Fibroblast of peridontal ligament (primary cell): ENCODE data around the gene ARID1B.

Source experiments
- DNase-seq: peaks from one replicate; pipeline ENCODE4 v3.0.0-alpha.2; 2010; ENCODE audit errors: extremely low read depth

The ARID1B gene

DNA sequence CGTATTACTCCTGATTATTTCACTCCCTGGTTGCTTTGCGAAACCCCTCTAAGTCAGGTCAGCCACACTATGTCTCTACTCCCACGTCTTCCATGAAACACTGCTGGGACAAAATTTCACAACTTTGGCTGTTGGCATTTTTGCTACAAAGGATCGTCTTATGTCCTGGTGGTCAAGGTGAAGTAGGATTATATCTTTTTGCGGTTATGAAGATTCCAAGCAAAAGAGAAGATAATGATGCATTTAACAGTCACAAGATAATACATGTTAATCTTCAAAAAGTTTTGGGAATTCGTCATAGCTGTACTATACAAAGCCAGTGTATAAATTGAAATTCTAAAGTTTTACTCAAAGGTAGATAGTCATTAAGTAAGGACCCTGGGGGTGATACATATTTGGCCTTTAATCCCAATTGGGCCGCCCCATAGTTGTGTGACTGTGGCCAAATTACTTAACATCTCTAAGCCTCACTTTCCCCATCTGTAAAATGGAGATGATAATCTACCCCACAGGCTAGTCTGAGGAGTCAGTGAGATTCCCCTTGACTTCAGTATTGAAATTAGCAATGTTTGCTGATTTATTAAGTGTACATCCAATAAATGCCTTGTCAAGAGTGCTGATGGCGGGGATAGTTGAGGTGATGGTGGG, 212.1 kb downstream of the ARID1B start:
- DNase-seq: no peak

DNA sequence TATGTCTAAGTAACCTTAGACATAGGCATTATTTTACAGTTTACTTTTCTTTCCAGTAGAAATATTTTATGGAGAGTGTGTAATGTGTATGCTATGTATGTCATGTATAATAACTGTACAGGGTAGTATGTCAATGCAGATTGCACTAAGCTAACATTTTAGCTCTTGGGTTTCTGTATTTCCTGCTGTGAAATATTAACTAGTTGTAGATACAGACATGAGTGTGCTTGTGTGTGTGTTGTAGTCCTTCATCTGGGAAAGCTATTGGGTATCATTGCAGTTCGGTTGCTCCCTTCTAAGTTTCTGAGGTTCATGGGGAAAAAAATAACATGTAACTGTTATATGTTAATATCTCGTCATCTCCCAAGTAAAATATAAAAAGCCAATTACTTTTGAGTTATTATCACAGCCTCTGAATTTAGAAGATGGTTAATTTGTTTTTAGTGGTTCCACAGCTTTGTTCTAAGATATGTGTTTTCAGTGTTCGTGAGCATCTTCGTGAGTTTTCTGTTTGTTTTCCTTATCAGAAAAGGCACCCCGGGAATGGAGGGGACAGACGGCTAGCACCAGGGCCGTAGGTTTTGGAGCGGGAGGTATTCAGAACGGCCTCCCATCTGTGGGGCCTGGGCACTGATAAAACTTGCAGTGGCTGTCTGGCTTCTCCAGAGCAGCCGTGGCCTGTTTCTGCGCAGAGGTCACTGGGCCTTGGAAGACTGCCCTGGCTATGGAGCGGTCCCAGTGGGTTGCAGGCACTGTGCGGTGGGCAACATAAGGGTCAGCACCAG, 215.0 kb downstream of the ARID1B start:
- DNase-seq: peak; percentile 37

GRCh38 chr6:156993713-156994112, 216.5 kb downstream of the ARID1B start:
- DNase-seq: no peak

GRCh38 chr6:156994215-156995076, 217.3 kb downstream of the ARID1B start:
- DNase-seq: no peak

DNA sequence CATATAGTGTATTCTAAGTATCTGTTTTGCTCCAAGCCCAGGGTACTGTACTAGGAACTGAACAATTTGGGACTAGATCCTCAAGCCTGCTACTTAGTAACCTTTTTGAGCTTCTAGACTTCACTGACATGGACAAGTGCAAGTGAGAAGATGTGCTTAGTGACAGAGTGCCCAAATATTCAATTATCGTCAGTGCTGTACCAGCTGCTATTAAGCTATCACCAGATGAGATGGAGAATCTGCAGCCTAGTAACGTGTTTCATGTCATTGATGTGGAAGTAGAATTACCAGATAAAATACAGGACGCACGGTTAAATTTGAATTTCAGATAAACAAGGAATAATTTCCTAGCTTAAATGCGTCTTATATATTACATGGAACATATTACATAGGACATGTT, 218.3 kb downstream of the ARID1B start:
- no peak for DNase-seq

DNA sequence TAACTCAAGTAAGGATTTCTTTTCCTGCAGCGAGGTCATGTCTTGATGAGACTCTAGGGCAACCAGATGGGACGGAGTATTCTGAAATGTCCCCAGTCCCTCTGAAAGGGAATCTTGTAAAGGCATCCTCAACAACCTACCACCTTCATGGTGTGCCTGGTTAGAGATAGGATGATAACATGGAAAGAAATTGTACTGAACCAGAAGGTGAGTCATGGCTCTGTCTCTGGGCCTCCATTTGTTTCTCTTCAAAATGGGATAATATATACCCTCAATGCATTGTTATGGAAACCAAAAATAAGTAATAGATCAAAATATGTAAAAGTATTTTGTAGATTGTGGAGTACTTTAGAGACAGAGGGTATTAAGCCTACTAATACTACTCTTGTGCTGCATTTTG, 219.1 kb downstream of the ARID1B start:
- no peak for DNase-seq

GRCh38 chr6:156998794-156999330, 221.7 kb downstream of the ARID1B start:
- no peak for DNase-seq

DNA sequence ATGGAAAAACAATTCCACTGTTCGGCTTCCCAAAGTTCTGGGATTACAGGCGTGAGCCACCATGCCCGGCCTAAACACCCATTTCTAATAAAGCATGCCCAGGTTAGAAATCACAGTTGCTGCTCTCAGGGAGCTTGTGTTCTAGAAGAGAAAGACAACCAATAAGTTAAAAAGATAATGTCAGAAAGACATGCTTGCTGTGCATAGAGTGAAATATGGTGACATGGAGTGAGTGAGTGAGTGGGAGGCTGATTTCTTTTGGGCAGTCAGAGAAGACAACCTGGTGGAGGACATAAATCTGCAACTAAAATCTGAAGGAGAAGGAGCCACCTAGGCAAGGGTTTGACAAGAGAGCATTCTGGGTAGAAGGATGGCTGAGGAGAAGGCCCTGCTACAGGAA, 222.6 kb downstream of the ARID1B start:
- DNase-seq: no peak

GRCh38 chr6:157001716-157002115, 224.5 kb downstream of the ARID1B start:
- DNase-seq: no peak

DNA sequence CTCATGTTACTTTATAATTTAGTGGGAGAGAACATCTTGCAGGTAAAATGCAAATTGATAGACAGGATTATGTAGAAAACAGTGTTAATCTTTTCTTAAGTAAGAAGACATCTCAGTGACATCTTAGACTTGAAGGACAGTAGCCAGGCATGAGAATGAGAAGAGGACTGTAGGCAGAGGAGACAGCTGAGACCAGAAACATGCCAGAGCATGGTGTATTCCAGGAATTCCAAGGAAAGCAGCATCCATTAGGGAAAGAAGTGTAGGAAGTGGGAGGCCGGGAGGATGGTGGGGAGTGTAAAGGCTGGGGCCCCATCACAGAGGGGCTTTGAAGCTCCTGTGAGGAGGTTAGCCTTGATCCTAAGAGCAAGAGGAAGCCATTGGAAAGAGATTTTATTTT, 225.6 kb downstream of the ARID1B start:
- DNase-seq: no peak

DNA sequence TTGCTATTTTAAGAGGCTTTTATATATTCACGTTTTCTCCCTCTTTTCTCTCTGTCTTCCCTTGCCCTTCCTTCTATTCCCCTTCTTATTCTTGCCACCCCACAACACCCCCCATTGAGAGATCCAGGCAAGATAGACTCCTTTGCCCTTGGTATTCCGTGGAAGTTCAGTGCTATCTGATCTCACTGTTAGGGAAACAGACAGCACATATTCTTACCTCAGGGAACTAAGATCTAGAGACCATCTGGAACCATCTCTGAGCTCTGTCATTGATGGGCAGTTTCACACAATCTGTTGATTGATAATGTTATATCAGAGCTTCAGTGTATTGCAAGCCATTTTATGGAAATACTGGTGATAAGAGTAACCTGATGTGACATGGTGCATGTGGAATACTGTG, 228.8 kb downstream of the ARID1B start:
- no peak for DNase-seq

- DNase-seq: no peak
Measured at GRCh38 chr6:157008568-157008967, 231.4 kb downstream of the ARID1B start.

GRCh38 chr6:157012355-157012754, 235.2 kb downstream of the ARID1B start:
- DNase-seq: no peak

DNA sequence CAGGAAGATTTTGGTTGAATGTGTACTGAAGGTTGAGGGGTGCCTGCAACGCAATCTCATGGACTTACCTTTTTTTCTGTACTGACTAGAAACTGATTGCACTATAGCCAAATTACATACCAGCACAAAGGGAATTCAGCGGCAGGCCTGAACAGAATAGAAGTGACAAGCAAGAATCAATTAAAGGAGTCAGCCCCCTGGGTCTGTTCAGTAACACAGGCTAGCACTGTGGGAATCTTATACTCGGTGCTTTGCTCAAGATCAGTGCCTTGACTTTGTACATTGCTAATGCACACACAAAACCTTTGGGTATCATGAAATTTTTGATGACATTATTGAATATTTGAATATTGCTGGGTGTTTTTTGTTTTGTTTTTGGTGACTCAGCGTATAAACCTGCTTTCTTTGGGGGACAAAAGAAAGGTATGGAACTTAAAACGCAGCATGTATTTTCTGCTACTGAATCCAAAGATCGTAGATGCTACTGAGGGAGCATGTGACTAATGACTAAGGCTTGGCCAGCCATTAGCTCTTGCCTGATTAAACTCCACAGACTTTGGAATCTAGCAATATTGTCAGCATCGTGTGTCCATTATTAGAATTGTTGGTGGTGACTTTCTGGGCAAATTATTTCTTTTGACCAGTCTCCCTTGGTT, 236.6 kb downstream of the ARID1B start:
- no peak for DNase-seq

DNA sequence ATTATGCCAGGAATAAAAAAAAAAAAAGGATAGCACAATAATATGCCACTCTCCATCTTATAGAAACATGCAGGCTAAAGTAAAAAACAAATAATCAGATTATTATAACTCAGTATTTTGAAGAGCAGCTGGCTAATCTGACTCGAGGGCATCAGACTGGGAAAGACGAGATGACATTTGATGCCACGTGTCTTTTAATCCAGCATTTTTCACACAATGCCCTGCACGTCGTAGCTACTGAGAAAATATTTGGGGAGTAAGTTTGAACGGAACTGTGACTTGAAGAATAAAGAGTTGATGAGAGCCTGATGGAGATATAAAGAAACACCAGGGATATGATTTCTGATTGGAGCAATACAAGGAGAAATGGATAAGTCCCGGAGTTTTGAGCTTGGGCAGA, 237.7 kb downstream of the ARID1B start:
- no peak for DNase-seq

DNA sequence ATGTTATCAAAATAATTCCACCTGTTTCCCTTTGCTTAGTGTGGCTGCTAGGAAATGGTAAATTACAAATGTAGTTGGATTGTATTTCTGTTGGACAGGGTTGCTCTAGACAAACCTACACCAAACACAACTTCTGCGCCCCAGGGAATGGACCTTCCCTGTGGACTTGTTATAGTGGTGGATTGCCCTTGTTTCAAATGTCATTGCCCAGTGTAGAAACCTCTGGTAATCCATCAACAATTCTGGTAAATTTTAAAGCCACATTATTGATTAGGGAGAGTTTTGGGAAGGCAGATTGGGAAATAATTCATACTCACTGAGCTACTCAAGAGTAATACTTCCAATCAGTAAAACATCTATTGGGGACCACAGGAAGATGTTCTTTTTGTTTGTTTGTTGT, 239.8 kb downstream of the ARID1B start:
- DNase-seq: no peak

- DNase-seq: peak; percentile 21
Measured at GRCh38 chr6:157017861-157018260, 240.7 kb downstream of the ARID1B start.

DNA sequence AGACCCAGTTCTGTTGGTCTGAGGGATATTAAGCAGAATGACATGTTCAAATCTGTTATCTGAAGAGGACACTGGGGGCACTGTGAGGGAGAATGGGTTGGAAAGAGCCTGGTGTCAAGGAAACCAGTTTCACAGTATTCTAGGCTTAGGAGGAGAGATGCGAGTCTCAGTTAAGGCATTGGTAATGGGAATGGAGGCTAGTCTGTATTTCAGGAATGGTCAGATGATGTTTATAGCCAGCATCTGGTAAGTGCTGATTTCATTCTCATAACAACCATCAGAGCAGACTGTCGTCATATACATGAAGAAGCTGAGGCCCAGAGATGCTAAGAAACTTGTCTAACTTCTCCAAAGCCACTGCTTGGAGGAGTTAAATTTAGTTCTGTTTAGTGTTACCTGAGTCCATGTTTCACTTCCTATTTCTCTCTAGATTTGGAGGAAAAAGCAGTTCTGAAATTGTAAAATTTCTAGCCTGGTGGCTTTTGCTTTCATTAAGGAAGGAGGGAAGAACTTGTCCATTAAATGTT, 242.0 kb downstream of the ARID1B start:
- peak; percentile 42 for DNase-seq

- peak; percentile 70 for DNase-seq
Measured at GRCh38 chr6:157019733-157020132, 242.6 kb downstream of the ARID1B start.

GRCh38 chr6:157020398-157020797, 243.2 kb downstream of the ARID1B start:
- DNase-seq: peak; percentile 70

- DNase-seq: peak; percentile 54
Measured at GRCh38 chr6:157020881-157021343, 243.7 kb downstream of the ARID1B start.
